Duodenal mucosa (tissue), 2 donors: Measurements from ENCODE around the gene FAM124B.

Experiments used
- H3K27ac ChIP-seq: one replicate; pipeline ENCODE4 v1.7.0; 2013; ENCODE audit warnings: low read depth, low read length
- H3K27me3 ChIP-seq, 2 donors: one replicate each; pipeline ENCODE4 v1.7.0; 2013; ENCODE audit warnings: low read length in 2 of 2, control low read depth in 1 of 2; ENCODE audit not compliant: insufficient read depth in 2 of 2, control insufficient read depth in 1 of 2
- H3K36me3 ChIP-seq, 2 donors: one replicate each; pipeline ENCODE4 v1.7.0; 2013; ENCODE audit warnings: low read length in 2 of 2, control low read depth in 1 of 2; ENCODE audit not compliant: insufficient read depth in 2 of 2, control insufficient read depth in 1 of 2
- H3K4me1 ChIP-seq, 2 donors: one replicate each; pipeline ENCODE4 v1.7.0; 2013; ENCODE audit warnings: low read length in 2 of 2, control low read depth in 1 of 2; ENCODE audit not compliant: insufficient read depth in 2 of 2, control insufficient read depth in 1 of 2
- H3K4me3 ChIP-seq, 2 donors: one replicate each; pipeline ENCODE4 v1.7.0; 2013; ENCODE audit warnings: low read length in 2 of 2, low read depth in 1 of 2
- H3K9ac ChIP-seq, 2 donors: one replicate each; pipeline ENCODE4 v1.7.0; 2013; ENCODE audit warnings: low read length in 2 of 2, low read depth in 1 of 2
- H3K9me3 ChIP-seq, 2 donors: one replicate each; pipeline ENCODE4 v1.7.0; 2013; ENCODE audit warnings: low read length in 2 of 2, control low read depth in 1 of 2; ENCODE audit not compliant: control insufficient read depth in 1 of 2

The FAM124B gene

DNA sequence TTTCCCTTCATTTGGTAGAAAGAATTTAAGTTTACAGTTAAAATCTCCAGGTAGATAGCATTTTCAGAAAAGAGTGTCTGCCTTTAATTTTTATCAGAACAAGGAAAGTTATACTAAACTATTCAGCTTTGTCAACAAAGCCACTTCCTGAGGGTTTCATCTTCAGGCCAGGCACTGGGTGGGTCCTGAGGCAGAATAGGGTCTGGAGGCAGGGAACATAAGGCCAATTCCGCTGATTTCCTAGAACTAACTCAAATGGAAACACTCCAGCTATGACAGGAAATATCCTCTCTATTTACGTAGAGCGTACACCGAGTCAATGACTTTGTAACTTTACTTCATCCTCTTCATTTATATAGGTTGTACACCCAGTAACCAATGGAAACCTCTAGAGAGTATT lies 32.7 kb upstream of the FAM124B start:
- Histone ChIP-seq H3K4me1 (no peaks in the 10 kb centered on the region), H3K4me3 (no peak overlapping the region), H3K27me3 (no peaks in the 10 kb centered on the region), H3K9ac (no peak overlapping the region), H3K36me3 (no peaks in the 10 kb centered on the region), H3K27ac (no peak overlapping the region), H3K9me3 (no peaks in the 10 kb centered on the region)

DNA sequence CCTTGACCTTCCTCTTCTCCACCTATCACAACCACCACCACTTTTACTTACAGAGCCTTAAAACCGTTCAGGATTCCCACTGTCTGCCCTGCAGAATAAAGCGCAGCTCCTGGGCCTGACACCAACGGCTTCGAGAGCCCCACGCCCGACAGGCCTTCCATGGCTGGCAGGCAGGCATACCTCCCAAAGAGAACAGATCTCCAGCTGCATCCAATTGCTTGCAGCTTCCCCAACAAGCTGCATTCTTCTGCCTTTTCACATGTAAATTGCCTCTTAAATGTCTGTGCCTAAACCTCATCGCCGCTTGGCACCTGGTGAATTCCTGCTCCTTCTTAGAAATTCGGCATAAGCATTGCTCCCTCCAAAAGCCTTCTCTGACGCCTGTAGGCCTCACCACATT lies 31.5 kb upstream of the FAM124B start:
- no peak overlapping the region for H3K4me3 ChIP-seq
- no peak overlapping the region for H3K27ac ChIP-seq
- H3K9me3 ChIP-seq, result no peaks in the 10 kb centered on the region
- no peak overlapping the region for H3K9ac ChIP-seq
- H3K27me3 ChIP-seq, result no peaks in the 10 kb centered on the region
- H3K4me1 ChIP-seq, result no peaks in the 10 kb centered on the region
- no peaks in the 10 kb centered on the region for H3K36me3 ChIP-seq

DNA sequence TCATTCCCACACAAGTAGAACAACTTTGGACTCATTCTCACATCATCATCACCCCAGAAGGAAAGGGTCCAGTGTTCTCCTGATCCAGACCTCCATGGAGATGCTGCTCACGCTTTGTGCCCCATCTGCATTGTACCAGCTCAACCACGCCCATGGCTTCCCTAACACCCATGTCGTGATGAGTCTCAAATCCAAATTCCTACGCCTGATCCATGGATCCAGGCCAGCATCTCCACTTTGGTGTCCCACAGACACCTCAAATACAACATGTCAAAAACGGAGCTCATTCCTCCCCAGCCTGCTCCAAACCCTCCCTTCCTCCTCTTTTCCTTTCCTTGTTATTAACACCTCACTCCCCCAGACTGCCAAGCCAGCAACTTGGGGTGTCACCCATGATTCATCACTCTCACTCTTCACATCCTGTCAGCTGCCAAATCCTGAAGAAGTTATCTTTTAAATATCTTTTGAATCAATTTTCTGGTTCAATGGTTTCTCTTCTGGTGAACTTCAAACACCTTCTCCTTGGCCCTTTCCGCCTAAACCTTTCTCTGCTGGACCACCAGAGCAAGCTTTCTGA lies 30.2 kb upstream of the FAM124B start:
- H3K4me1 ChIP-seq, result no peaks in the 10 kb centered on the region
- no peaks in the 10 kb centered on the region for H3K9me3 ChIP-seq
- no peak overlapping the region for H3K27ac ChIP-seq
- H3K4me3 ChIP-seq, result no peak overlapping the region
- H3K36me3 ChIP-seq, result no peaks in the 10 kb centered on the region
- H3K27me3 ChIP-seq, result no peaks in the 10 kb centered on the region
- no peak overlapping the region for H3K9ac ChIP-seq

DNA sequence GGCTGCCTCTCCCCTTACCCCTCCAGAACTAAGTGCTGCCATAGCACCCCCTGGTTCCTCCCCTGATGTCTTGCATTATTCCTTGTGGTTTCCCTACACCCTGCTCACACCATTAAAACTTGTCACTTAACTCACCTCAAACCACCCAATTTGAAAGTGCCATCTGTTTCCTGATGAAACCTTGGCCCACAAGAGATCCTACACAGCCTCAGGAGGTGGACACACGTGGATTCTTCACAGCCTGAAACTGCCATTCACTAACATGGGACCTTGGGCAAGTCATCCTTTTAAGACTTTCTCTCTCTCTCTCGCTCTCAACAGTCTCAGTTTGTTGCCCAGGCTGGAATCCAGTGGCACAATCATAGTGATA lies 27.5 kb upstream of the FAM124B start:
- no peaks in the 10 kb centered on the region for H3K36me3 ChIP-seq
- H3K9ac ChIP-seq, result no peak overlapping the region
- no peak overlapping the region for H3K4me3 ChIP-seq
- H3K9me3 ChIP-seq, result no peaks in the 10 kb centered on the region
- H3K27ac ChIP-seq, result no peak overlapping the region
- no peaks in the 10 kb centered on the region for H3K27me3 ChIP-seq
- no peaks in the 10 kb centered on the region for H3K4me1 ChIP-seq

DNA sequence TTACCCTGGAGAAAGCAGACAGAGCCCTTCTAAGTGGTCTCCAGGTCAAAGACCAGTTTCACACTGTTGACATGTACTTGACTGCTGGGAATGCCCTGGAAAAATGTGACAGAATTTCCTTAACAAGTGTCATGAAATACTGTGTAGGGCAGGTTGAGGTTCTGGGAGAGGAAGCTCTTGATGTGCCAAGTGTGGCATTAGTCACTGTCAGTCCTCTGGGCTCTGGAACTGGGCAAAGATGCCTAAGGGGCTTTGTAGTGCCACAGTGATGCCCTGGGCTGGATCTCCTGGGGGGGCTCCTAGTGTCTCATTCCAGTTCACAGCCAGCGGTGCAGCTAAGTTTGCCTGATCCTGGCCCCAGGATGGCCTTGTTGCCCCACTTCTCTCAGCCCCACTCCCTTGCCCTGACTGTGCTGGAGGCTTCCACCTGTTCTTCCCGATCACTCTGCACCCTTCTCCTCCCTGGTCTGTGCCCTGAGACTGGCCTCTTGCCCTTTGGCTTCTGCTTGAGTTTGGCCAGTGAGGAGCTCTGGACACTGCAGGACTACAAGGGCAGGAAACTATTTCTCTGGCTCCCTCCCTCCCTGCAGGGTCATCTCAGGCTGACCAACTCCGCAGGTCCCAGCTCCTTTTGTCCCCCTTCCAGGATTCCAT lies 27.0 kb upstream of the FAM124B start:
- Histone ChIP-seq H3K27ac (no peak overlapping the region), H3K9me3 (no peaks in the 10 kb centered on the region), H3K36me3 (no peaks in the 10 kb centered on the region), H3K9ac (no peak overlapping the region), H3K4me3 (no peak overlapping the region), H3K4me1 (no peaks in the 10 kb centered on the region), H3K27me3 (no peaks in the 10 kb centered on the region)

DNA sequence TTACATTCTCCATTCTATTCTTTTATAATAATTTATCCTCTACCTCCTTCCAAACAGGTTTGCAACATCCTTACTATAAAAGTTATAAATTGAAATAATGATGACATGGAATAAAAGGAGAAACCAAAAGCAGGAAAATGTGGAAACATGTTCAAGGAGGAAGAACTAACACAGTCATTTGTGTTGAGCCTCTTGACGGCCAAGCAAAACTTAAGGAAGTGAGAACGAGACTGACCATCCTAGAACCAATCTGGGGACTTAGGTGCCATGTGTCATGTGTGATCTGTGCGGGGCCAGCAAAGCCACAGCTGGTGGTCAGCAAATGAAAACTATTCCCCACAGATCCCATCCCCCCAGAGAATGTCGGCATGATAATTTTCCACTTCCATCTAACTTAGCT lies 25.6 kb upstream of the FAM124B start:
- Histone ChIP-seq H3K9me3 (no peaks in the 10 kb centered on the region), H3K27me3 (no peaks in the 10 kb centered on the region), H3K9ac (no peak overlapping the region), H3K36me3 (no peaks in the 10 kb centered on the region), H3K4me1 (no peaks in the 10 kb centered on the region), H3K27ac (no peak overlapping the region), H3K4me3 (no peak overlapping the region)

DNA sequence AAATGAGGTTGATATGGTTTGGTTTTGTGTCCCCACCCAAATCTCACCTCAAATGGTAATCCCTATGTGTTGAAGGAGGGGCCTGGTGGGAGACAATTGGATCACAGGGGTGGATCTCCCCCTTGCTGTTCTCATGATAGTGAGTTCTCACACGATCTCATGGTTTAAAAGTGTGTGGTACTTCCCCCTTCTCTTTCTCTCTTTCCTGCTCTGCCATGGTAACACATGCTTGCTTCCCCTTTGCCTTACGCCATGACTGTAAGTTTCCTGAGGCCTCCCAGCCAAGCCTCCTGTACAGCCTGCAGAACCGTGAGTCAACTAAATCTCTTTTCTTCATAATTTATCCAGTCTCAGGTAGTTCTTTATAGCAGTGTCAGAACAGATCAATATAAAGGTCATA lies 24.7 kb upstream of the FAM124B start:
- Histone ChIP-seq H3K36me3 (no peaks in the 10 kb centered on the region), H3K27ac (no peak overlapping the region), H3K9me3 (no peaks in the 10 kb centered on the region), H3K4me3 (no peak overlapping the region), H3K4me1 (no peaks in the 10 kb centered on the region), H3K27me3 (no peaks in the 10 kb centered on the region), H3K9ac (no peak overlapping the region)

DNA sequence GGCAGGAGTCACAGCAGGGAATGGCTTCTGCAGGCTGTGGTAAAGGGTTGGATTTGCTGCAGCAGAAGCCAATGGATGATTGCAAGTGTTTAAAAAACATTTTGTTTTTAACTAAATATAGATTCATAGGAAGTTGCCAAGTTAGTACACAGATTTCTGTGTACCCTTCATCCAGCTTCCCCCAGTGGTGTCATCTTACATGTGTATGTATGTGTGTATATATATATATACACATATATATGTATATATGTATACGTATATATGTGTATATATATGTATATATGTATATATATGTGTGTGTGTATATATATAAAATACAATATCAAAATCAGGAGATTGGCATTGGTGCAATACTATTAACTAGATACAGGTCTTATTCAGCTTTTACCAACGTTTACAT lies 19.2 kb upstream of the FAM124B start:
- Histone ChIP-seq H3K9ac (no peak overlapping the region), H3K36me3 (no peaks in the 10 kb centered on the region), H3K9me3 (no peaks in the 10 kb centered on the region), H3K4me3 (no peak overlapping the region), H3K4me1 (no peaks in the 10 kb centered on the region), H3K27me3 (no peaks in the 10 kb centered on the region), H3K27ac (no peak overlapping the region)

DNA sequence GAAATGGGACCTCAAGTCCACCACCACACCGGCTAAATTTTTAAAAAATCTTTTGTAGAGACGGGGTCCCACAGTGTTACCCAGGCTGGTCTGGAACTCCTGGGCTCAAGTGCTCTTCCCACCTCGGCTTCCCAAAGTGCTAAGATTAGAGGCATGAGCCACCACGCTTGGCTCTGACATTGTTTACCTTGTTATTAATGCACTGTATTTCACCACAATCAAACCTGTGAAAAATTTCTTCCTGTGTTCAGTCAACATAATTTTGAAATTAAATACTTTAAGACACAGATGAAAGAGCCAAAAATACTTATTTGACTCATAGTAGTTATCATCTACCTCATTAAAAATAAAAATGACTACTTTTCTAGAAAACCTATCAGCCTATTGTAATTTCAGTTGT lies 16.0 kb upstream of the FAM124B start:
- H3K36me3 ChIP-seq, result no peaks in the 10 kb centered on the region
- no peak overlapping the region for H3K9ac ChIP-seq
- H3K4me1 ChIP-seq, result no peaks in the 10 kb centered on the region

DNA sequence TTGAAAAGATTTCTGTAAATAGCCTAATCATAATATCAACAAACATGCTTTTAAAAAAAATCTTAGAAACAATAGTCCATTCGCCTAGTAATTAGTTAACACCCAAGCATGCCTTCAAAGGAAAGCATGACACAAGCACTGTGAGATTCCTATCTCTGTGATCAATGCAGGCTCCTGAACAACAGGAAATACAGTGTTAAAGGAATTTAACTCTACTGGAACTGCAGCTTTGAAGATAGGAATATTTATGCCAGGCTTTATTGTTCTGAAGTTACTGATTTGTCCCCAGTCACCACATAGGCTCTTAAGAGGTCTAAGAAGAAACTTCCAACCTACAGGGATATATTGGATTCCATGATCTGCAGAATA lies 15.4 kb upstream of the FAM124B start:
- Histone ChIP-seq H3K4me3 (no peak overlapping the region), H3K36me3 (no peaks in the 10 kb centered on the region), H3K4me1 (no peaks in the 10 kb centered on the region), H3K9ac (no peak overlapping the region), H3K27ac (no peak overlapping the region), H3K9me3 (no peaks in the 10 kb centered on the region), H3K27me3 (no peaks in the 10 kb centered on the region)

More for the DNA sequence above, 16.0 kb upstream of the FAM124B start:
- Histone ChIP-seq H3K9me3 (no peaks in the 10 kb centered on the region), H3K27ac (no peak overlapping the region), H3K27me3 (no peaks in the 10 kb centered on the region), H3K4me3 (no peak overlapping the region)
